ENCODE results near the gene FAF1.

GRCh38 chr1:50426702-50427085 is 533.4 kb downstream of the FAF1 start:
- TF ChIP-seq POLR2A (IDR thresholded peaks at IDR 0.05) (no peak), CTCF (IDR thresholded peaks at IDR 0.05) (no peak)

All from esophagus squamous epithelium (tissue), 4 donors.